Memory B cell (primary cell): ENCODE measurements around the gene SCOC.
A peak's percentile ranks its signal among the peaks of the same experiment; 100 is the strongest.

ENCODE experiments used
- ATAC-seq: fragments of 150-1000 bp; cut with Tn5 transposase; 2 replicates; pipeline ENCODE4 v1.10.0; 2021; ENCODE audit warnings: low read depth, mild to moderate bottlenecking, moderate library complexity
- DNase-seq, 2 donors: peaks; one replicate each; pipeline ENCODE4 v3.0.0; 2022; ENCODE audit warnings: low spot score in 2 of 2
- H3K27ac Mint-ChIP-seq: one replicate; pipeline ENCODE4 v1.8.0; 2022; ENCODE audit warnings: mild to moderate bottlenecking, moderate library complexity, mixed read lengths
- H3K27me3 Mint-ChIP-seq: one replicate; pipeline ENCODE4 v1.8.0; 2022; ENCODE audit warnings: mixed read lengths
- H3K36me3 Mint-ChIP-seq: one replicate; pipeline ENCODE4 v1.8.0; 2022; ENCODE audit warnings: mild to moderate bottlenecking, mixed read lengths
- H3K4me1 Mint-ChIP-seq: one replicate; pipeline ENCODE4 v1.8.0; 2022; ENCODE audit warnings: mixed read lengths
- H3K4me3 Mint-ChIP-seq: one replicate; pipeline ENCODE4 v1.8.0; 2022; ENCODE audit warnings: mild to moderate bottlenecking, moderate library complexity, mixed read lengths
- H3K9me3 Mint-ChIP-seq: one replicate; pipeline ENCODE4 v1.8.0; 2022; ENCODE audit warnings: mixed read lengths

The SCOC gene

DNA sequence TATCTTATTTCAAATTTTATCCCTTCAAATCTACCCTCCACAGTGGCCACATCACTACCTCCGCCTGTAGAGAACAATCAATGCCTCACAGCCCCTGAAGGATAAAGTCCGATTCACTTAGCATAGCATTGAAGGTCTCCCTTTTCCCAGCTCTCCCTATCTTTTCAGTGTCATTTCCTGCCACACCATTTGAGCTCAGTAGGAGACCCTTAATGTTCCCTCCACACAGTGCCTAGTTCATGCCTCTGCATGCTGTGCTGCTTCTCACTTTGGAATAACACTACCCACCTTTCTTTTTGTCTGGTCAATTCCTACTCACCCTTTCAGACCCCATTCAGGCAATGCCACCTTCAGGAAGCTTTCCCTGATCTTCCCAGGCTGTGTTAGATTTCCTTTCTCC lies 23.6 kb upstream of the SCOC start:
- no peaks in the 10 kb centered on the region for H3K9me3 Mint-ChIP-seq
- H3K27ac Mint-ChIP-seq: no peak overlapping the region
- peaks cover 16% of the 10 kb centered on the region for H3K27me3 Mint-ChIP-seq
- no peaks in the 10 kb centered on the region for H3K36me3 Mint-ChIP-seq
- no peaks in the 10 kb centered on the region for H3K4me1 Mint-ChIP-seq
- no peak overlapping the region for H3K4me3 Mint-ChIP-seq
- DNase-seq: no peak
- ATAC-seq: no peak

DNA sequence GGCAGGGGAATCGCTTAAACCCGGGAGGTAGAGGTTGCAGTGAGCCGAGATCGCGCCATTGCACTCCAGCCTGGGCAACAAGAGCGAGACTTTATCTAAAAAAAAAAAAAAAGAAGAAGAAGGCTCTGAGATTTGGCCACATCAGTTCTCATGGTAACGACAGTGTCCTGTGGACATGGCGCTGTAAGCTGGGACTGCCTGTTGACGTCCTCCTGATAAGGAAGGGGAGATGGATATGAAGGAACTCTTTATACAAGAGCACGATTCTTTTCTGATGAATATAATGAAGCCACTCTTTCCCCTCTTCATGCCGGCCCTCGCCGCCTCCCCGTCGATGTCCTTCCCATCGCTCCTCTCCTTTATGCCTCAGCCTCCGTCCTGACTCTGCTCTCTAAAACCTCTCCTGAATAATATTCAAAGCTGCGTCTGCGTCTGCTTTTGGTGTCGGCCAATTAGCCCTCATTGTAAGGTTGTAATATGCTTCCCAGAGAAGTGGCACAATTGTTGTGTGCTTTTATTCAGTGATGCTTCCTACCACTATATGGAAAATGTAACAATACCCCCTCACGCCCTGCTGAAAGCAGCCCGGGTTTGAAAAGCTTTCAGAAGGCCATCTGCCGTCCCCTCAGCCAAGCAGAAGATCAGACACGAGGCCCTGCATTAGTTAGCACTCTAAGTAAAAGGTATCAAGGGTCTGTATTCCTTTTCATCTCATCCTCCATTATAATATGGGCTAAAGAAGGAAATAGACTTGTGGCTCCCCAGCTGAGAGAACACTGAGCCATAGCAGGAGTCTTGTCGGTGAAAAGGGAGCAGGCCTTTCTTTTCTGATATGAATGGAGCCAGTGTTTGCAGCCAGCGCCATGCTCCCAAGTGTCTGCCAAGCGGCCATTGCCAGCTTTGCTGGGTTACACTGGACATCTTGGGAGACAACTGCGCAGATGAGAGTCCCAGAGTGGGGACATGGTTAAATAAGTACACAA lies 22.1 kb upstream of the SCOC start:
- no peak overlapping the region for H3K27ac Mint-ChIP-seq
- no peak for ATAC-seq
- no peak for DNase-seq
- H3K9me3 Mint-ChIP-seq: no peaks in the 10 kb centered on the region
- peaks cover 14% of the 10 kb centered on the region for H3K27me3 Mint-ChIP-seq
- no peaks in the 10 kb centered on the region for H3K36me3 Mint-ChIP-seq
- H3K4me1 Mint-ChIP-seq: no peaks in the 10 kb centered on the region
- no peak overlapping the region for H3K4me3 Mint-ChIP-seq

DNA sequence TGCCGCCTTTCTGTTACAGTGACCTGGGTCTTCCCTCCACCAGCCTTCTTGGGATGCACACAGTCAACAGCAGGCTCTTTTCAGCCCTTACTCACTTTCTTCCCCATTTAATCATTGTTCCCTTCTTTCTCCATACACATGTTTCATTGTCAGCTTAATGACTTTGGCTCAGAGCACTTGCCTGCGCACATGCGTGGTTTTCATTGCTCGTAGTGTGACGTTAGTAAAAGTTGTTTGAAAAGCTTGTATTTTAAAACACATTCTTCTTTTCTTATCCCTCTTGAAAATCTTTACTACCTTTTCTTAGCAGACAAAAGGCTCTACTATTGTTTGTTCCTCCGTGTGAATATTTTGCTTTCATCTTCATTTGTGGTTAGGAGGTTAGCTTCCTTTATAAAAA lies 19.7 kb upstream of the SCOC start:
- no peak for DNase-seq
- ATAC-seq: no peak
- Mint-ChIP-seq H3K4me3 (no peak overlapping the region), H3K4me1 (no peaks in the 10 kb centered on the region), H3K36me3 (no peaks in the 10 kb centered on the region), H3K9me3 (no peaks in the 10 kb centered on the region), H3K27me3 (peaks cover 14% of the 10 kb centered on the region), H3K27ac (no peak overlapping the region)

DNA sequence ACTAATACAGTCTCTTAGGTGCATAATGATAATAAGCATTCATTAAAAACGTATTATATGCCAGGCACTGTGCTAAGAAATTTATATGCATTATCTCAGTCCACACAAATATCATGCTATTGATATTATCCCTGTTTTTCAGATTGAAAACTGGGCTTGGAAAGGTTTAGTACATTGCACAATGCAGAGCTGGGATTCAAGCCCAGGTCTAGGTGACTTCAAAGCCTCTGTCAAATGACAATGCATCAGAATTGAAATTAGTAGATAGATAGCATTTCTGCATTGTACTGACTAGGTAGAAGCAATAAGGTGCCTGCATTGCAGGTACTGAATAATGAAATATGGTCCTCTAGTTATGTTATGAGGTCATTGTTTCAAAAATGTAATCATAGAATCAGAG lies 18.2 kb upstream of the SCOC start:
- ATAC-seq (no peak), DNase-seq (no peak)
- H3K4me3 Mint-ChIP-seq: no peak overlapping the region
- H3K27ac Mint-ChIP-seq: no peak overlapping the region
- peaks cover 4% of the 10 kb centered on the region for H3K4me1 Mint-ChIP-seq
- no peaks in the 10 kb centered on the region for H3K36me3 Mint-ChIP-seq
- no peaks in the 10 kb centered on the region for H3K9me3 Mint-ChIP-seq
- H3K27me3 Mint-ChIP-seq: peaks cover 10% of the 10 kb centered on the region

DNA sequence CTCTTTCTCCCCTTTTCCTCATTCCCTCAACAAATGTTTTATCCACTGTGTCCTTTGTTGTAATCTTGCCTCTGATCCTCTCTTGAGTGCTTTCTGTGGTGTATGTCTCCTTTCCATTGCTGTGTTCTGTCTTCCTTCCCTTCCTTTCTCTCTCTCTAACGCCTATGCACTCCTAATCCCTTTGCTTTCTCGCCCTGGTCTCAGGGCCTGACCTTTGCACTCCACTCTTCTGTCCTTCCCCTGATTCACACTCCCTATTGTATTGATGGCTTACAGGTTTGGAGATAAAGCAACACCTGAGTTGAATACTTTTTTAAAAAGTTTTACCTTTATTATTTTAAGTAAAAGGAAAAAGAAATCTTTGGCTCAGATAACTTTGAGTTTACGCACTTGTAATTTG lies 15.6 kb upstream of the SCOC start:
- ATAC-seq: no peak
- Mint-ChIP-seq H3K27ac (no peak overlapping the region), H3K4me3 (no peak overlapping the region), H3K9me3 (no peaks in the 10 kb centered on the region), H3K27me3 (peaks cover 5% of the 10 kb centered on the region), H3K4me1 (peaks cover 4% of the 10 kb centered on the region), H3K36me3 (no peaks in the 10 kb centered on the region)
- no peak for DNase-seq

DNA sequence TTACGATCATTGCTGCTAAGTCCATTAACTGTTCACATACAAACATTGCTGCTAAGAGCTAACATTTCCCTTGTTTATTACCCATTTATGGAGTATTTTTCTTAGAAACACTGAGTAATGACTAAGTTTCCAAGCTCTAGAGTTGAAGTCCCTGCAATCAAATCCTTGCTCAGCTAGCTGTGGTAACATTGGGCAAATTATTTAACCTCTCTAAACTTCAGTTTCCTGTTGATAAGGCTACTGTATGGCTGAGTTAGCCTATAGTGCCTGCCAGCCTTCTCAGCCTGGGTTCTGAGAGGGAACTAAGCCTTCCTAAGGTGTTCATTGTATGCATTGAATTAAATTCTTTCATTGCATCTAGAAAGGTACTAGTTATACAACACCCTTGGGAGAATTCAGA lies 15.2 kb upstream of the SCOC start:
- no peak for ATAC-seq
- H3K4me3 Mint-ChIP-seq: no peak overlapping the region
- DNase-seq: no peak
- H3K36me3 Mint-ChIP-seq: no peaks in the 10 kb centered on the region
- H3K27me3 Mint-ChIP-seq: peaks cover 5% of the 10 kb centered on the region
- H3K27ac Mint-ChIP-seq: no peak overlapping the region
- H3K9me3 Mint-ChIP-seq: no peaks in the 10 kb centered on the region
- H3K4me1 Mint-ChIP-seq: peaks cover 4% of the 10 kb centered on the region

DNA sequence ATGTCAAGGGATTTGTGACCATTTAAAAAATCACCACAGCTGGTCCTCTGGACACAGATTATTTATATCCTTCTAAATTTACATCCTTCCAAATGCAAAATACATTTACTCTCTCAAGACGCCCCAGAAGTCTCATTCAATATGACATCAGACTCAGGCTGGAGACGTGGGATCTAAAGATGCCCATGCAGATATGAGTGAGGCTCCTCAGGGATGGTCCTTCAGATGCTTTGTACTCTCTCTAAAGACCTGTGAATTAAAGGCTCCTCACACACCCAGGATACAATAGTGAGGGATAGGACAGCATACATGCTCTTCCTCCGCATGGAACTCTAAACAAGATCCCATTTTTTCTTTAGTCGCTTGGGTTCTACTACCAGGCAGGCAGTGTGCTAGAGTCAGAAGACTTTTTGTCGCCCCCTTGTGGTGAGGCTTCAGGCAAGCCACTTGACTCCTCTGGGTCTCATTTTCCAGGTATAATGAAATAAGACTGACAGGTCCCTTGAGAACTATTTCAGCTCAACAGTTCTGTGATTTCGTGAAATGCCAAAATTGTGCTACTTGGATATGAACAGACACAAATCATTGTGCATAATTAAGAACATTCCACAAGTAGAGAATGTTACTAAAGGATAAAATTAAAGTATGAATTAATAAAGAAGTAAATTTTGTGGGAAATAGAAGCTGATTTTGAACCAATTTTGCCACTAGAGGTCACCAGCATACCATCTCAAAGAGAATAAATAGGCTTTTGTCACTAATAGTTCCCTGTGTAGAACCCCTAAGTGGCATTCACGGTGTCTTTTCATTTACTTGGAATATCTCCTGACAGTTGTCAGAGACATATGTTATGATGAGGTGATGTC lies 13.7 kb upstream of the SCOC start:
- Mint-ChIP-seq H3K27me3 (peaks cover 5% of the 10 kb centered on the region), H3K9me3 (no peaks in the 10 kb centered on the region), H3K4me3 (no peak overlapping the region), H3K36me3 (no peaks in the 10 kb centered on the region), H3K27ac (no peak overlapping the region), H3K4me1 (peaks cover 4% of the 10 kb centered on the region)
- ATAC-seq: peak; percentile 97
- peak; percentile 67 to 78 for DNase-seq

DNA sequence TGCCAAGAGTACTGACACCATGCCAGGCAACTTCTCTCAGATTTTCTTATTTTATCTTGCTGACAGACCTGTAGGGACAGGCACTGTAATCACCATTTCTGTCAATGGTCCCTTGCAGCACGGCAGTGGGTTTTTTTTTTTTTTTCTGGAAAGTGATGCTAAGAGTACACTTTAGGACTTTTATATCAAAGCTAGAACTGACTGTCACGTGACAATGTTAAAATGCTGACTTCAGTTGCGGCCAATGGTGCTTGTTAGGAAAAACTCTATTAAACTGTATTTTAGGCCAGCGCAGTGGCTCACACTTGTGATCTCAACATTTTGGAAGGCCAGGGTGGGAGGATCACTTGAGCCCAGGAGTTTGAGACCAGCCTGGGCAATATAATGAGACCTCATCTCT lies 12.3 kb upstream of the SCOC start:
- Mint-ChIP-seq H3K27ac (no peak overlapping the region), H3K27me3 (peaks cover 5% of the 10 kb centered on the region)

DNA sequence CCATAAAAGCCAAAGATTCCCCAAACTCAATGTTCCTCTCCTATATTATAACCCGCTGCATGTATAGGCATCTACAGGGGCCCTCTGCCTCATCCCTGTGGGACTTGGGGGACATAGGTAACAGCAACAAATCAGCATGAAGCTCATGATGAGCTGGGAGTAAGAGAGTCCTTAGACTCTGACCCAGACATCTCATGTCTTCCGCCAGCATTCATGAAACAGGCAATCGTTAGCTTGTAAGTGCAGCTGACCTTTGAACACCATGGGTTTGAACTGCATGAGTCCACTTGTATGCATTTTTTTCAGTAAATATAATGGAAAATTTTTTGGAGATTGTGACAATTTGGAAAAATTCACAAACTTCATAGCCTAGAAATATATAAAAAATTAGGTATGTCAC lies 10.4 kb upstream of the SCOC start:
- H3K27me3 Mint-ChIP-seq: no peaks in the 10 kb centered on the region
- ATAC-seq: no peak
- no peaks in the 10 kb centered on the region for H3K36me3 Mint-ChIP-seq
- H3K4me3 Mint-ChIP-seq: no peak overlapping the region
- H3K4me1 Mint-ChIP-seq: peaks cover 4% of the 10 kb centered on the region
- H3K9me3 Mint-ChIP-seq: no peaks in the 10 kb centered on the region
- no peak overlapping the region for H3K27ac Mint-ChIP-seq
- DNase-seq: no peak

More for the DNA sequence above, 12.3 kb upstream of the SCOC start:
- ATAC-seq: no peak
- Mint-ChIP-seq H3K4me3 (no peak overlapping the region), H3K9me3 (no peaks in the 10 kb centered on the region), H3K36me3 (no peaks in the 10 kb centered on the region), H3K4me1 (peaks cover 4% of the 10 kb centered on the region)
- no peak for DNase-seq

DNA sequence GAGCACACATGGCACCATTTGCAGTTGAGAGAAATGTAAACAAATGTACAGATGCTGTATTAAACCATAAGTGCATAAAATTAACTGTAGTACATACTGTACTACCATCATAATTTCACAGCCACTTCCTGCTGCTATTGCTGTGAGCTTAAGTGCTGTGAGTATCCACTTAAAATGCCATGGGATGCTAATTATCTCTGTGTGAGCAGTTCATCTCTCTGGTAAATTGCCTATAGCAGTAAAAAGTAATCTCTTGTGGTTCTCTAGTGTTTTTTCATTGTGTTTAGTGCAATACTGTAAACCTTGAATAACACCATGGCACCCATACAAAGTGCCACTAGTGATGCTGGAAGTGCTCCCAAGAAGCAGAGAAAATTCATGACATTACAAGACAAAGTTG lies 9.9 kb upstream of the SCOC start:
- no peak for DNase-seq
- no peaks in the 10 kb centered on the region for H3K36me3 Mint-ChIP-seq
- H3K27me3 Mint-ChIP-seq: no peaks in the 10 kb centered on the region
- no peak overlapping the region for H3K27ac Mint-ChIP-seq
- no peaks in the 10 kb centered on the region for H3K9me3 Mint-ChIP-seq
- H3K4me3 Mint-ChIP-seq: no peak overlapping the region
- peaks cover 4% of the 10 kb centered on the region for H3K4me1 Mint-ChIP-seq
- ATAC-seq: no peak

DNA sequence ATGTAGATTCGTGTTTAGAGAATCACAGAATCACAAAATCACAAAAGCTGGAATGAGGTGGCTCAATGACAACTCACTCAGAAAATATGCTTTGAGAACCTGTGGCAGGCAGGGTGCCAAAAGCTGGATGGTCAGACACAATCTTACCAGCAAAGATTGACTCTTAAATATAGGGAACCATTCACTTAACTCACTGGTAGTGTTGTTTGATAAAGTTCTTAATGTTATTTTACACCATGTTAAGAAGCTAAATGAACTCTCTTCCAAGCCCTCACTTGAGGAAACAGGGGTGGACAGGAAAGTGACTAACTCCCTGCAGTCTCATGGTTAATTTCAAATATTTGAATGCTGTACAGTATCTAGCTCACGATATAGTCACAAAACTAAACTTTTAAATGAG lies 5.7 kb upstream of the SCOC start:
- Mint-ChIP-seq H3K4me3 (no peak overlapping the region), H3K27me3 (no peaks in the 10 kb centered on the region), H3K36me3 (no peaks in the 10 kb centered on the region), H3K9me3 (no peaks in the 10 kb centered on the region), H3K27ac (no peak overlapping the region), H3K4me1 (peaks cover 3% of the 10 kb centered on the region)
- ATAC-seq: no peak
- no peak for DNase-seq

DNA sequence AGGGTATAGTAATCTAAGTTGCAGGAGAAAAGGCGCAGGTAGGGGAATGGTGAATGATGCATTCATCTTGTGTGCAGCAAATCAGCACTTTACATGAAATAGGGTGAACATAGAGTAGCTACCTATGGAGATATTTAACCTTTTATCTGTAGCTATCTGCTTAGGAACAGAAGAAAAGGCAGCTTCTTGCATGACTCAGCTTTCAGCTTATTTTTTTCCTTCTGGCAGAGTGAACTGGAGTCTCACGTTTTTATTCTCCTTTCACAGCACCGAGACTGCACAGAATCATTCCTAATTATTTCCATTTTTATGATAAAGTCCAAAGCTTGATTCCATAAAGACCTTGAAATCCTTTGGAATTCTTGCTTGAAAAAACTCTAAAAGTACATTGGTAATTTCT lies 4.8 kb upstream of the SCOC start:
- no peak overlapping the region for H3K4me3 Mint-ChIP-seq
- no peaks in the 10 kb centered on the region for H3K36me3 Mint-ChIP-seq
- H3K9me3 Mint-ChIP-seq: no peaks in the 10 kb centered on the region
- peaks cover 3% of the 10 kb centered on the region for H3K4me1 Mint-ChIP-seq
- H3K27ac Mint-ChIP-seq: no peak overlapping the region
- ATAC-seq: no peak
- DNase-seq: no peak
- no peaks in the 10 kb centered on the region for H3K27me3 Mint-ChIP-seq

DNA sequence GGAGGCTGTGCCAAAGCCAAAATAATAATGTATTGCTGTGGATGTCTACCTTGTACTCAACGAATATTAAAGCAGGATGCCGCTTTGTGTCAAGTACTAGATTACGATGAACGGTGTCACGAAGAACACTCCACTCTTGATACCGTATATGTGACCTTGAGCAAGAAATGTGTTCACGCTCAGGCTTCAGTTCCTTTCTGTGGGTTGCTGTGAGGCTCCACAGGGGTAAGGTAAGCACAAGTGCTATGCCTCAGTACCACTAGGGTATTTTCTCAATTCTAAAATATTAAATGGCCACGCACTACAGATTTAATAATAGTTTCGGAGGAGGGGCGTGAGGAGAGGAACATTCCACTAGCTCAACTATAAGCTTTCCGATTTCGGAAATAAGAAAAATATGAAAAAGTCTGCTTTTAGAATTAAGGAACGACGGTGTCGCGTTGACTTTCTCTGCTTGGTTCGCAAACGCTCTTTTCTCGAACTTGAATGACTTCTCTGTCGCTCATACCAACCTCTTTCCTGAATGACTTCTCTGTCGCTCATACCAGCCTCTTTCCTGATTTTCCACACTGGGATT lies 607 bp upstream of the SCOC start:
- H3K4me1 Mint-ChIP-seq: peaks cover 25% of the 10 kb centered on the region
- H3K9me3 Mint-ChIP-seq: no peaks in the 10 kb centered on the region
- H3K27me3 Mint-ChIP-seq: no peaks in the 10 kb centered on the region
- peak; percentile 71 for ATAC-seq
- no peak overlapping the region for H3K27ac Mint-ChIP-seq
- H3K36me3 Mint-ChIP-seq: no peaks in the 10 kb centered on the region
- DNase-seq: peak; percentile 25 to 41
- no peak overlapping the region for H3K4me3 Mint-ChIP-seq

DNA sequence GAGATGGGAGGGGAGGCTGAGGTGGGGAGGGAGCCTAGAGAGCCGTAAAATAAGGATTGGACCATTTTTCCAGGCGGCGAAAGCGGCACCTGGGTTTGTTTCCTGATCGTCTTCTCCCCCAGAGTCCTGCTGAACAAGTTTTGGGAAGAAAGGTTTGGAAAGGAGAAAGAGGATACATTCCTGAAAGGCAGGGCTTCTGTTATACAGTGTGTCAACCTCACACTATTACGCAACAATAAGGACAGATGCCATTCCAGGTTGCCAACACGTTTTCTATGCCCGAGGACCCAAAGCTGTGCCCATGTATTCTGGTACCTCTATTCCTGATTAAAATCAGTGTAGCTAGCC lies 658 bp downstream of the SCOC start:
- DNase-seq (no peak), ATAC-seq (no peak)
- Mint-ChIP-seq H3K27me3 (no peaks in the 10 kb centered on the region), H3K36me3 (no peaks in the 10 kb centered on the region), H3K4me3 (no peak overlapping the region), H3K27ac (no peak overlapping the region), H3K4me1 (peaks cover 26% of the 10 kb centered on the region), H3K9me3 (no peaks in the 10 kb centered on the region)
